Coronary artery (tissue), 2 donors: Measurements from ENCODE around the gene HOXC5.

Experiments used
- DNase-seq: peaks from one replicate; pipeline ENCODE4 v3.0.0-alpha.2; 2017; ENCODE audit warnings: low spot score
- H3K27ac ChIP-seq, 2 donors: fragments of 200-600 bp; sonication (generic); one replicate each; pipeline ENCODE4 v1.5.1; 2016 to 2019
- H3K4me3 ChIP-seq: fragments of 200-600 bp; sonication (generic); 2 replicates; pipeline ENCODE4 v1.5.1; 2016; ENCODE audit warnings: mild to moderate bottlenecking, moderate library complexity
- CTCF ChIP-seq: fragments of 200-600 bp; sonication (generic); IDR thresholded peaks from one replicate; pipeline ENCODE4 v1.5.1; 2019; ENCODE audit warnings: antibody characterized with exemption

Gene HOXC5

GRCh38 chr12:54082397-54082892 is 49.6 kb downstream of the HOXC5 start:
- no peak for DNase-seq
- no peak for TF ChIP-seq CTCF
- H3K27ac ChIP-seq = peak overlapping the region in 1 of 2 donors; percentile 21
- peak overlapping the region; percentile 63 for H3K4me3 ChIP-seq
